ENCODE results near the gene DAGLA. TPM values are rescaled to one million over a fixed set of nuclear protein-coding genes. Genes with fewer than 3 reads are reported as not detected.
"Not testable (repeated sequence)": the region's sequence is repeated elsewhere in the genome, so short reads cannot be mapped to it uniquely, and the experiment has no call there.

DAGLA gene
- polyA plus RNA-seq, 12 donors, result 3.8 to 6.0 (median 4.2) TPM; not detected in 1

DNA sequence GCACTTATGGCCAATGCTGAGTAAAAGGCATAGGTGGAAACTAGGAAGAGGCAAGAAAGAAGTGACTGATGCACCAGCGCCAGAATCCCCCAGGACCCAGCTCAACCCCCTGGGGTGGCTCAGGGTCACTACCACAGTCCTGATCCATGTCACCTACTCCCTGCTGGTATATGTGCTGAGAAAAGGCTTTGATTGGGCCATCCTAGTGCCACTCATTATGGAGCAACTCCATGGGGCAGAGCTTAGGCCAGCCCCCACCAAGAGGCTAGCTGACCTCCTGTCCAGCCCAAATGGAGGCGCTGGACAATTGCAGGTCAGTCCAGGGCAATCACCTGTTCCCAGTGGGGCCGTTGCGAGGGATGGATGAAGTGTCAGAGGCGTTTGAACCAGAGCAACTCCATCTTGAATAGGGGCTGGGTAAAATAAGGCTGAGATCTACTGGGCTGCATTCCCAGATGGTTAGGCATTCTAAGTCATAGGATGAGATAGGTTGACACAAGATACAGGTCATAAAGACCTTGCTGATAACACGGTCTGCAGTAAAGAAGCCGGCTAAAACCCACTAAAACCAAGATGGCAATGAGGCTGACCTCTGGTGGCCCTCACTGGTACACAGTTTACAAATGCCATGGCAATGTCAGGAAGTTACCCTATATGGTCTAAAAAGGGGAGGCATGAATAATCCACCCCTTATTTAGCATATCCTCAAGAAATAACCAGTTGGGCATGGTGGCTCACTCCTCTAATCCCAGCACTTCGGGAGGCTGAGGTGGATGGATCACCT, 20.6 kb upstream of the DAGLA start:
- no peak for DNase-seq

GRCh38 chr11:61660997-61661396, 19.2 kb upstream of the DAGLA start:
- DNase-seq, result not testable (repeated sequence)

- DNase-seq, result no peak
Measured at GRCh38 chr11:61666684-61667297, 13.4 kb upstream of the DAGLA start.

DNA sequence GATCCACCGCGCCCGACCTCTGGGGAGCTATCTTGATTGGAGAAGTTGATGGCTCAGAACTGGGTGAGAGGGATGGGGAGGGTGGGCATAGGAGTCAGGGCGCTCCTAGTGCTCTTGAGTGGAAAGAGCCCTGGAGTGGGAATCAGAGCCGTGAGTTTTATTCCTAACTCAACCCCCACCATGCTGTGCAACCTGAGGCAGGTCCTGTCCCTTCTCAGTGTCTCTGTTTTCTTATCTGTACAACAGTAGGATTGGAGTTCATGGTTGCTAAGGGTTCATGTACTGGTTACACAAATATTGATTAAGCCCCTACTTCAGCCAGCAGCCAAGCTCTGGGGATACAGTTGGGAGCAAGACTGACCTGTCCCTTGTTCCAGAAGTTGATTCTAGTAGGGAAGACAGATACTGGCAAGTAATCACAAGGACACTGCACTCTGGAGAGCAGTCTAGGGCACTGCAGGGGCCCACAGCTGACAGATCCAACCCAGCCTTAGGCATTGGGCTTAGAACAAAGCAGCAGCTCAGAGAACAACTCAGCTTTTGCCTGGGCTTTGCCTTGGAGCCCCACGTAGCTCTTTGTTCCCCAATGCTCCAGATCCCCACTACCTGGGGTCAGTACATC, 12.4 kb upstream of the DAGLA start:
- DNase-seq, result no peak

- no peak for DNase-seq
Measured at GRCh38 chr11:61669417-61669816, 10.8 kb upstream of the DAGLA start.

- no peak for DNase-seq
Measured at GRCh38 chr11:61670626-61671025, 9.6 kb upstream of the DAGLA start.

DNA sequence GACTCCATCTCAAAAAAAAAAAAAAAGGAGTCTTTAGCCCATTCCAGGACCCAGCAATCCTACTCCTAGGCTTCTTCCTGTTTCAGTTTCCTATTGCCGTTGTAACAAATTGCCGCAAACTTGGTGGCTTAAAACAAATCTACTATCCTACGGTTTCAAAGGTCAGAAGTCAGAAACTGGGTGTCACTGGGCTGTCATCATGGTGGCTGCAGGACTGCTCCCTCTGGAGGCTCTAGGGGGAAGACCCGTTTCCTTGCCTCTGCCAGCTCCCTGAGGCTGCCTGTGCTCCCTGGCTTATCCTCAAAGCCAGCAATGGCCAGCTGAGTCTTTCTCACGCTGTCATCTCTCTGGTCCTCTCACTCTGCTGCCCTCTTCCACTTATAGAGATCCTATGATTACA, 8.7 kb upstream of the DAGLA start:
- no peak for DNase-seq

DNA sequence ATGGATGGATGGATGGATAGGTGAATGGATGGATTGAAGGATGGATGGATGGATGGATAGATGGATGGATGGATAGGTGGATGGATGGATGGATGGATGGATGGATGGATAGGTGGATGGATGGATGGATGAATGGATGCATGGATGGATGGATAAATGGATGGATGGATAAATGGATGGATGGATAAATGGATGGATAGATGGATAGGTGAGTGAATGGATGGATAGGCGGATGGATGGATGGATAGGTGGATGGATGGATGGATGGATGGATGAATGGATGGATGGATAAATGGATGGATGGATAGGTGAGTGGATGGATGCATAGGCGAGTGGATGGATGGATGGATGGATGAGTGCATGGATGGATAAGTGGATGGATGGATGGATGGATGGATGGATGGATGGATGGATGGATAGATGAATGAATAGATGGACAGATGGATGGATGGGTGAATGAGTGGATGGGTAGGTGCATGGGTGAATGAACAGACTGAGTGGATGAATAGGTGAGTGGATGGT, 6.2 kb upstream of the DAGLA start:
- not testable (repeated sequence) for DNase-seq

DNA sequence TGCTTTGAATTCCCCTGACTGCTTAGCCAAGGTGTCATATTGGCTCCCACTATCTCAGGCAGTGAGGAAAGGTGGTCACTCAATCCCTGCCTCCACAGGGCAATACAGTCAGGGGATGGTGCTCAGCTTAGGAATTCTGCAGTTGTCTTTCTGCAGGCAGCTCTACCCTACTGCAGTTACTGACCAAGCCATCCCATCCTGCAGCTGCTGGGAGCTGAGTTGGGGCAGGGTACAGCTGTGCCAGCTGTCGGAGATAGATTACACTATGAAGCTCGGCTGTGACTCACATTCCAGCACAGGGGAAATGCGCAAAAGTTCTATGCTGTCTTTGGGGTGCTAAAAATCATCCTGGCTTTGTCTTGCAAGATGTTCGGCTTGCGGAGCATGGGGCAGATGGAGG, 4.4 kb upstream of the DAGLA start:
- no peak for DNase-seq

GRCh38 chr11:61679296-61679695, 895 bp upstream of the DAGLA start:
- DNase-seq, result no peak

DNA sequence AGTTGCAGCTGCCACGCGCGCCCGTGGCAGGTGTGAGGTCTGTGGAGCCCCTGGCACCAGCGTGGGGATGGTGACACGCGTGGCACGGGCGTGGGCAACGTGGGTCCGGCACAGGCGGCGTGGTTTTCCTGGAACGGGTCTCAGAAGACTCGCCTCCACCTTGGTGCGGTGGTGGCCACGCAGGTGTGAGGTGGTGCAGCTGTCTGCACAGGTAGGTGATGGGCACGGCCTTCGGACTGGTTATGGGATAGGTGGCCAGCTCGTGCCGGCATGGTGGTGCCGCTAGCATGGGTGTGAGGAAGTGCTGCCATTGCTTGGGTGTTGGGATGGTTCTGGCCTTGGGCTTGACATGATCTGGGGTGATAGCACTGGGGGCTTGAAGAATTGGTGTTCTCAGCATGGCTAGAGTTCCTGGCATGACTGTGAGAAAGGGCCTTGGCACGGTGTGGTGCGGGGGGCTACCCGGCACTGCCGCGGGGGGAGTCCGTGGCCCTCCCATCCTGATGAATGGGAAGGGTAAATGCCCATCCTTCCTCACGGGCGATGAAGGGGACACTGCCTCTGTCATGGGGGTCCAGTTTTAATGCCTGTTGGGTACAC, 531 bp downstream of the DAGLA start:
- no peak for DNase-seq

DNA sequence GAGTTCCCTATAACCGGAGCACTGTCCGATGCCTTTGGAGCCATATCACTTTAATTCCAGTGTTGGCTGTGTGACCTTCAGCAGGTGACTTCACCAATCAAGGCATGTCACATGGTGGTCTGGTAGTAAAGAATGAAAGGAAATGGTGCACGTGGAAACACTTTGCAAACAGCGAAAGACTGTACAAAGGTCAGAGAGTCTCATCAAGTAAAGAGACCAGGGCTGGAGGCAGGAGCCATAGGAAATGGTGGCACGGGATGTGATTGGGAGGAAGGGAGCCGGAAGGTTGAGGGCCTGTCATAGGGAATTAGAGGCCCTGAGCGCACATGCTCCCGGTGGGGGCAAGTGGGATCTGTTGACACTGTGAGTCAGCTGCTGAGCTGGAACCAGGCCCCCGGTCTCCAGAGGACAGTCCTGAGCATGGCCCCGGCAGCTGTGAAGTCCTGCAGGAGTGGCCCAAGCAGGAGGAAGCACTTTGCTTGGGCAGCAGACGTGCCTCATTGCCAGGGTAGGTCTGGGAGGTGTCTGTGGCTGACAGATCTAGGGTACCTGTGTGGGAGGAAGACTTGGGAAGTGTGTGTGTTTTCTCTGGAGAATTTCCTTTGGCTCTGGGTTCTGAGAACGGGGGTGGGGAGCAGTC, 2.0 kb downstream of the DAGLA start:
- no peak for DNase-seq

- DNase-seq, result no peak
Measured at GRCh38 chr11:61682906-61683675, 2.9 kb downstream of the DAGLA start.

DNA sequence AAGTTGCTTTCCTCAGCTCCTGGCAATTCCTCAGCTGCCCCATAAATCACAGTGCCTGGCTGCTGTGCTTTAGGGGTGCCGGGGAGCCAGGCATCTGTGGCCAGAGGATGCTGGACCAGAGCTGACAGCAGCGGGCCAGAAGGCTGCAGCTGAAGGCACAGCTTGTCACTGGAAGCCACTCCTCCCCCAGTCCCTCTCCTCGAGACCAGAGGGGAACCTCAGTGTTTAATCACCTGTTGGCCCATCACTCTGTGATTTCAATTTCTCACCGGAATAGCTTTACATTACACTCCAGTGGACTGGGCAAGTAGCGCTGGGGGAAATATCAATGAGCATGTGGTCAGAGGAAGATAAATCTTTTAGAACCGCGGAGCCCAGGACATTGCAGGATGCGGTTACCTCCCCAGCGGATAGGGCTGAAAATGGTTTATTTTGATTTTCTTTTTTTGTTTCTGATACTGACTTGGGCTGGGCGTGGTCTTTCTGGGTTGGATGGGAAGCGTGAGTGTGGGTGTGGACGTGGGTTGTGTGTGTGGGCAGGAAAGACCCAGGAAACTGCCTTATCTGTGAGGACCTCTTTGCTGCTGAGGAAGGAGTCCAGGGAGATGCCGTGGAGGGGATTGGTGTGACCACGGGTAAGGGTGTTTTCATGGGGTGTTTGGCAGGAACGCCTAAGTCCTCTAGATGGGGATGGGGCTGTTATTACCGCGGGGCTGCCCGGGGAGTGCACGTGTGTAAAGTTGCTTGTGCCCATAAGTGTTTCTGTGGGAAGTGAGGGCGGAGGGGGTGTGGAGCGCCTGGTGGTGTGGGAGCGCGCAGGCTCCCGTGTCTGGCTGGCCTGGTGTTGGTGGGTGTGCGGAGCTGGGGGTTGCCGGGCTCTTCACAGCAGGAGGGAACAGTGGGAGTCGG, 4.0 kb downstream of the DAGLA start:
- no peak for DNase-seq

DNA sequence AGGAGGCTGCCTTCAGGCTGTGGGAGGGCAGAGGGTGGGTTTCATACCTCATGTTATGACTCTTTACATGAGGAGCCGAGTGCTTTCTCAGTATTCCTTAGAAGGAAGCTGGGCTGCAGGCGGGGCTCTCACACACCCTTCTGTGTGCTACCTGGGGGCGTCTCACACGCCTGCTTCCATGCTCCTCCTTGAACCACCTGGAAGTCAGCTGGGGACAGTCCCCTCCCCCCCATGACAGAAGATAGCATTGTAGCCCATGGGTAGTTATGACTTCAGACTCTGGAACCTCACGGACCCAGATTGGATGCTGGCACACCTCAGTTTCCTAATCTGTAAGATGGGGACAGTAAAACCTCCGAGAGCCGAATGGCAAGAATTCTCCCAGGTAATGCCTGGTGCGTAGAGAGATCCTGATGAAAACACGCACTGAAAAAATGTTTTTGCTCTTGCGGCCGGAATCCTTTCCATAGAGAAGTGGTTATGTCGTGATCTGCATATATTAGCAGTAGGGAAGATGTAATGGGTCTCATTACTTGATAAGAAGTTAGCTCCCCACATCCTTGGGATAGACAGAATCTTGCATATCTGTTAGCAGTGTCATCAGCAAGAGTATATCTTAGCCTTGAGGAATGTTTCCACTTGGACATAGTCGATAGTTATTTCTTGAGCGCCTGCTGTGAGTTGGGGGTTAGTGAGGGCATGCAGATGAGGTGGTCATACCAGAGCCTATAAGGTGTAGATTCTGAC, 4.9 kb downstream of the DAGLA start:
- no peak for DNase-seq

GRCh38 chr11:61685617-61685967, 5.4 kb downstream of the DAGLA start:
- DNase-seq, result no peak

DNA sequence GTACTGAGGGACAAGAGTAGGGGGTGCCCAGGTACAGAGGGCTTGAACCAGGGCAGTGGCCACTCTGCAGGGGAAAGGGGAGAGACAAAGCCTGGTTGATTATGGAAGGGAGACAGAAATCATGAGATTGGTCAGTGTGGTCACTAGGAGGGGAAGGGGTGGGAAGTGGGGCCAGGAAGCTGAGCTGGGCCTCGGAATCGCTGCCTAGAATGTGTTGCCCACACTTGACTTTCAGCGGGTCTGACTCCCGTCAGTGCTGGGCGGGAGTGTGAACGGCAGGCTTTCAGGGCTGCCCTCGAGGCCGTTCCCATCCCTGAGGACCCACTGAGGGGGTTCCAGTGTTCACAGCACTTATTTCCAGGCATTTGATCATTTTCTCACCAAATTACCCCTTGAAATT, 5.9 kb downstream of the DAGLA start:
- no peak for DNase-seq

DNA sequence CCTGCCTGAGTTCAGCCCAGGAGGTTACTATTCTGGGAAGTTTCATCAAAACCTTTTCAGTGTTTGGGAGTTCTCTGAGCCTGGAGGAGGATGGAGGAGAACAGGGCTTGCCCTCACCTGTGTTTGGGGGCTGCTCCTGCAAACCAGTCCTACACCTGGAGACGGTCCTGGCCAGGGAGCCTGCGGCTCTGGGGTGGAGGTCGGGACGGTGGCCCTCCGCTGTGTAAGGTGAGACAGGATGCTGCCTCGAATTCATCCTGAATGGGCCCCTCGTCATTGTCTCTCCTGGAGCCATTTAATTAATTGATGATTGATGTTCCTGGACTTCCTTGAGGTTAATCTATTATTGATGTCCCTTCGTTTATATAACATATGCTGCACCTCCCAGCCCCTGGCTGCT, 6.3 kb downstream of the DAGLA start:
- no peak for DNase-seq

DNA sequence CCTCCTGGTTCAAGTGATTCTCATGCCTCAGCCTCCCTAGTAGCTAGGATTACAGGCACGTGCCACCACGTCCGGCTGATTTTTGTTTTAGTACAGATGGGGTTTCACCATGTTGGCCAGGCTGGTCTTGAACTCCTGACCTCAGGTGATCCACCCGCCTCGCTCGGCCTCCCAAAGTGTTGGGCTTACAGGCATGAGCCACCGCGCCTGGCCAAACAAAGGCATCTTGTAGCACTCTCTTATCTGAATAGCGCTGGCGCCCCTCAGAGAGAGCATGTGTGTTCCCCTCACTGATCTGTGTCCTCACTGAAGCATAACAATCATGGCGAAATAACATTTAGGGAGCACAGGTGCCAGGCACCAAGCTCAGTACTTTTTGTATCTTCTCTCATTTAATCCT, 7.2 kb downstream of the DAGLA start:
- DNase-seq, result no peak
